Endometrium (tissue), 2 donors: ENCODE measurements around the gene DRC7.

ENCODE experiments used
- FAIRE-seq: peaks from 2 replicates; lab custom pipeline; 2012; peaks lifted over from hg19 to GRCh38; lab: Jason Lieb, UNC
- donor health status: control.
- donor health status: control.

The DRC7 gene

DNA sequence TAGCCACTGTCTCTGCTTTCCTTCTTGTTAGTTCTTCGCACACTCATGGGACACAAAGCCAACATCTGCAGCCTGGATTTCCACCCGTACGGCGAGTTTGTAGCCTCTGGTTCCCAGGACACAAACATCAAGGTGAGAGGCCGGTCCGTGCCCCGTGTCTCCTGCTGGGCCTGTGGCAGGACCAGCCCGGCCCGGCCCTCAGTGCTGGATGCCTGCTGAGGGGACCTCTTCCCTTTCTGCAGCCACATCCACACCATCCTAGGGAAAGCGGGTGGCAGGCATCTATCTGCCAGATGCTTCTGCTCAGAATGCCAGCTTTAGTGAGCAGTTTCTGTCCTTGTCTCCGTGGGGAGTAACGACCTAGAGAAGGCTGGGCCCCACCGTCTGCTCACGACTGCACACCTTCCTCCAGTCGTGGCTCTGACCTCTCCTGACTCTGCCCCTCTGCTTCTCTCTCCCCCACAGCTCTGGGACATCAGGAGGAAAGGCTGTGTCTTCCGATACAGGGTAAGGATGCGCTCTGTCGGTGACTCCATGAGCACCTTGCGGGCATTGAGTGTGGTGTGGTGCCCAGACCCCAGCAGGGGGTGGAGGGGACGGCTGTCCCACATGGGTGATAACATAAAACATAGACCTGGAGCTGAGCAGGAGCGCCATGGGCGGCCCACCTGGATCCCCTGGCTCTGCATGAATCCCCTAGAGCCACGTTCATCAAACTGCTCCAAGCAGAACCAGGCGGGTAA is 56.4 kb downstream of the DRC7 start:
- no peak for FAIRE-seq

GRCh38 chr16:57751539-57752202 is 57.1 kb downstream of the DRC7 start:
- FAIRE-seq = no peak

- FAIRE-seq = no peak
Measured at GRCh38 chr16:57752203-57752580, 57.6 kb downstream of the DRC7 start.

DNA sequence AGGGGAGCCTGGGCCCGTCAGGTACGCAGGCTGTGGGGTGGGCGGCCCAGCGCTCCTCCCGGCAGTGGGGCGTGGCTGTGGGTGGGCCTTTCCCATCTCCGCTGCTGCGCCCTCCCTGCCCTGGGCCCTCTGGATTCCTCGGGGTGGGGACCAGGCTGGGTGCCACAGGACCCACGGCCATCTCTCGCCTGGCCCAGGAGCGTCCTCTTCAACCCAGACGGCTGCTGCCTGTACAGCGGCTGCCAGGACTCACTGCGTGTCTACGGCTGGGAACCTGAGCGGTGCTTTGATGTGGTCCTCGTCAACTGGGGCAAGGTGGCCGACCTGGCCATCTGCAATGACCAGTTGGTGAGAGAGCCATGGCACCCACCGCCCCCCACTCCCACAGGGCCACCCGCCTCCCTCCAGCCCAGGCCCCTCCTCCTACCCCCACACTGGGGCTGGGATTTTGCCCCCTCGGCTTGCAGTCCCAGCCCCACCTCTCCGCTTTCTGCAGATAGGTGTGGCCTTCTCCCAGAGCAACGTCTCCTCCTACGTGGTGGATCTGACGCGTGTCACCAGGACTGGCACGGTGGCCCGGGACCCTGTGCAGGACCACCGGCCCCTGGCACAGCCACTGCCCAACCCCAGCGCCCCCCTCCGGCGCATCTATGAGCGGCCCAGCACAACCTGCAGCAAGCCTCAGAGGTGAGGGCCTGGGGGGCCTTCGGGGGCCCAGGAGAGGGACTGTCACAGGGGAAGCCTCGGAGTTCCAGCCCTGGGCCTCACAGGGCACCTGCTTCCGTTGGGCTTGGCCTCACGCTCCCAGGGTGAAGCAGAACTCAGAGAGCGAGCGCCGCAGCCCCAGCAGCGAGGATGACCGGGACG is 58.2 kb downstream of the DRC7 start:
- FAIRE-seq = no peak

DNA sequence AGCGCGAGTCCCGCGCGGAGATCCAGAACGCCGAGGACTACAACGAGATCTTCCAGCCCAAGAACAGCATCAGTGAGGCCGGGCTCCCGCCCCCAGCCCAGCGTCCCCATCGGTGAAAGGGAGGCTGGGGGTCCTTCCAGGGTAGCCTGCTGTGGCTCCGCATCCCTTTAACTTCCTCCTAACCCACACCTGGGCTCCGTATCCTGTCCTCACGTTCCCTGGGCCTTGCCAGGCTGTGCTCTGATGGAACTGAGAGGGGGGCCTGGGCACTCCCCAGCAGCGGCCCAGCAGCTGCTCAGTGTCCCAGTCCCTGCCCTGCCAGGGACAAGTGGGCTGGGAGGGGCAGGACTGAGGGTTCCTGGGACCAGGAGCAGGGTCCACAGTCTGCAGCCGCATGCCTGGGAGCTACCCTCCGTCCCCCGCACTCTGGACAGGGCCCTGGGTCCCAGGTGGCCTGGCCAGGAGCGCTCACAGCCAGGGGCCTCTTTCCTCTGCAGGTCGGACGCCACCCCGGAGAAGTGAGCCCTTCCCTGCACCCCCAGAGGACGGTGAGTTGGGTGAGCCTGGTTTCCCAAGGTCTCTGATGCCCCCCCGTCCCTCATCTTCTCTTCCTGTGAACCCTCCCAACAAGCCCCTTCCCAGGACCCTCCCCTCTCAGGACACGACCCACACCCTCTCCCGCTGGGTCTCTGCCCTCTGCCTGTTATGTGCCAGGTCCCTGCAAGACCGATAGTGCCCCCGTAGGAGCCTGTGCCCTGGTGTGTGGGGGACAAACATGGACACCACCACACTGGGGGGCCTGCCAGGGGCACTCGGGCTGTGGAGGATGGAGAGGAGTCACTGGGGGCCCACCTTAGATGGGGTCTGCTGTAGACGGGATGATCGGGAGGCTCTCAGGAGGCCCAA is 59.1 kb downstream of the DRC7 start:
- FAIRE-seq = no peak

GRCh38 chr16:57754354-57755060 is 59.9 kb downstream of the DRC7 start:
- no peak for FAIRE-seq

GRCh38 chr16:57755061-57755684 is 60.6 kb downstream of the DRC7 start:
- no peak for FAIRE-seq

DNA sequence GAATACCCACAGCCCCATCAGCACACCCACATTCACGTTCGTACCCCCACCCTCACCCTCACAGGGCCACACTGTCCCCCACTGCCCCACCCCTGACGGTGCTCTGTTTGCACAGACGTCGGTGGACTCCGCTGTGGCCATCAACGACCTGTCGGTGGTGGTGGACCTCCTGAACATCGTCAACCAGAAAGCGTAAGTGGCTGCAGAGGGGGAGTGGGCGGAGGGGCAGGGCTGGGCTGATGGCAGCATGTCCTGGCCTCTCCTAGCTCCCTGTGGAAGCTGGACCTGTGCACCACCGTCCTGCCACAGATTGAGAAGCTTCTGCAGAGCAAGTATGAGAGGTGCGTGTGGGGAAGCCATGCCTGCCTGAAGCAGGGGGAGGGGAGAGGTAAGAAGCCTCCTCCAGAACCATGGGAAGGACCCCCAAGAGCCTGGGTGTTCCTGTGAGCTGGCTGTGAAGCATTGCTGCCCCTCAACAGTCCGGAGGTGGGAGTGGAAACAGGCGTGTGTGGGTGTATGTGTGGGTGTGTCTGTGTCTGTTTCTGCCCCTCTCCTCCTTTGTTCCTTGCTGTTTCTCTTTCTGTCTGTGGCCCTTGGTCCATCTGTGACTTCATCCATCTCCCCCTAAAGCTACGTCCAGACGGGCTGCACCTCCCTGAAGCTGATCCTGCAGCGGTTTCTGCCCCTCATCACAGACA is 61.3 kb downstream of the DRC7 start:
- FAIRE-seq = no peak

DNA sequence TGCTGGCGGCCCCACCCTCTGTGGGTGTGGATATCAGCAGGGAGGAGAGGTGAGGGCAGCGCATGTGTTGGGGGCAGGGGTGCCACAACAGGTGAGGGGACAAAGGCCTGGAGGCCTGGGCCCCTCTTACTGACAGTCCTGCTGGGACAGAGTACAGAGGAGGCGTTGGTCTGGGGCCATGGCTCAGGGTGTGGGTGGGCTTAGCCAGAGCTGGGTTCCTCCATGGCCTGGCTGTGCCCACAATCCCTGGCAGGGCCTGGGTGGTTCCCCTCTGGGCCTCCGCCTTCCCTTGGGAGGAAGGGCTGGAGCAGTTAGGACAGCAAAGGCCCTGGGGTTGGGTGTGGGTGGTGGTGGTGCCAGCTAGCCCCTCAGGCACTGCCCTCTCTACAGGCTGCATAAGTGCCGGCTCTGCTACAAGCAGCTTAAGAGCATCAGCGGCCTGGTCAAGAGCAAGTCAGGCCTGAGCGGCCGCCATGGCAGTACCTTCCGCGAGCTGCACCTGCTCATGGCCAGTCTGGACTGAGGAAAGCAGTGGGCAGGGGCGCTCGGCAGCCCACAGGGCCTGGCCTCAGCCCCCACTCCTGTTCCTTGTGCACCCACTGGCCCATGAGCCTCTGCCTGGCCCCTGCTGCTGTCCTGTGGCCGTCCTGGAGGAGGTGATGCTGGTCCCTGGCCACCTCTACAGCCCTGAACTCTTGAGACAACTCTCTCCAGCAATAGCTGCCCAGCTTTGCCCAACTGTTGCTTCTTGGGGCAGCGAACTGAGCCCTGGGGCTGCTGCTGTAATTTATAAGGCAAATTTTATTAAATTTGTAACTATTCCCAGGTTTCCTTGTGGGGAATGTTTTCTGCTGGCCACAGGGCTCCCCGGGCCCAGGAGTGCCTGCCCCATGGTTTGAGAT is 62.1 kb downstream of the DRC7 start:
- no peak for FAIRE-seq

- FAIRE-seq = no peak
Measured at GRCh38 chr16:57757326-57757786, 62.8 kb downstream of the DRC7 start.

- no peak for FAIRE-seq
Measured at GRCh38 chr16:57757883-57758282, 63.3 kb downstream of the DRC7 start.

- no peak for FAIRE-seq
Measured at GRCh38 chr16:57758331-57759117, 63.9 kb downstream of the DRC7 start.

DNA sequence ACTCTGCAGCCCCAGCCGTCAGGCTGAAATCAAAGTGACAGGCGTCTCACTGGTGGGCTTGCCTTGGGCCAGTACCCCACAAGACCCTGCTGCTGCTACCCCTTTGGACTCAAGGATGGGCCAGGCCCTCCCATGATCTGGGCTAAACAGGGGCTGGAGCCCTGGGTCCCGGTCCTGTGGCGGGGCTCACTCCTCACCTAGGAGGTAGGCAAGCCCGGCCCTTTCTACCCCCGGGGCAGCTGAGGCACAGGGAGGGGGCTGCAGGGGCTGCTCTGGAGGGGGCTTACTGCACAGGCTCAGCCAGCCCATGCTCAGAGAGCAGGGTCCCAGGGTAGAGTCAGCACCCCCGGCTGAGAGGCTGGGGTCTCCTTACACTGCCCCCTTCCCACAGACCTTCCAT is 64.5 kb downstream of the DRC7 start:
- FAIRE-seq = no peak

DNA sequence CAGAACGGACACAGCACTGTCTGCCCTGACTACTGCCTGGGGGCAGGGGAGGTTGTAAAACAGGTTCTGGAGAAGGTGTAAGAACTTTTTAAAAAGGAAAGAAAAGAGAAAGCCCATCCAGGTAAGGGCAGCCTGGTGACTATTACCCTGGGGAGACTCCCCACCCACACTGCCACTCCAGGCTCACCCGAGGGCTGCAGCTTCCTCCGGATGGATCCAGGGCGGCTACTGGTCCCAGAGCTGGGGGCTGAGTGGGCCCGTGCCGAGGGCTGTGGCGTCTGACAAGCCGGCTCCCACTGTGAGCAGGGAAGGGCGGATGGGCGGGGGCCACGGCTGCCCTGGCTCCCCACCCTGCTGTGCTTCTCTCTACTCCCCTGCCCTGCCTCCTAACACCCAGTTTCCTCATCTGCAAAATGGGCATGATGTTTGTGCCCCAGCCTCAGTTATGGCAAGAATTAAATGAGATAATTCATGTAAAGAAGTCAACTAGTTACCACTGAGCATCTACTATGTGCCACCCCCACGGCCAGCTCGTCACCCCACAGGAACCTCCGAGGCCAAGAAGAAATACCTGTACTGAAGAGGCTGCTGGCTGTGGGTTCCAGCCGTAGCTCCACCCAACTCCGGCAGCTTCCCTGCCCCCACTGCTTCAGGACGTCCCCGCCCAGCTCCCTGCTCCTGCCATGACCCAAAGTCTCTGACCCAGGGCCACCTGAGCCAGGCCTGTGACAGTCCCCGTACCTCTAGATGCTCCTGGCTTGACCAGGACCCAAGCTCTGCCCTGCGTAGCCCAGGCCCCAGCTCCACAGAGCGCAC is 65.1 kb downstream of the DRC7 start:
- FAIRE-seq = no peak

DNA sequence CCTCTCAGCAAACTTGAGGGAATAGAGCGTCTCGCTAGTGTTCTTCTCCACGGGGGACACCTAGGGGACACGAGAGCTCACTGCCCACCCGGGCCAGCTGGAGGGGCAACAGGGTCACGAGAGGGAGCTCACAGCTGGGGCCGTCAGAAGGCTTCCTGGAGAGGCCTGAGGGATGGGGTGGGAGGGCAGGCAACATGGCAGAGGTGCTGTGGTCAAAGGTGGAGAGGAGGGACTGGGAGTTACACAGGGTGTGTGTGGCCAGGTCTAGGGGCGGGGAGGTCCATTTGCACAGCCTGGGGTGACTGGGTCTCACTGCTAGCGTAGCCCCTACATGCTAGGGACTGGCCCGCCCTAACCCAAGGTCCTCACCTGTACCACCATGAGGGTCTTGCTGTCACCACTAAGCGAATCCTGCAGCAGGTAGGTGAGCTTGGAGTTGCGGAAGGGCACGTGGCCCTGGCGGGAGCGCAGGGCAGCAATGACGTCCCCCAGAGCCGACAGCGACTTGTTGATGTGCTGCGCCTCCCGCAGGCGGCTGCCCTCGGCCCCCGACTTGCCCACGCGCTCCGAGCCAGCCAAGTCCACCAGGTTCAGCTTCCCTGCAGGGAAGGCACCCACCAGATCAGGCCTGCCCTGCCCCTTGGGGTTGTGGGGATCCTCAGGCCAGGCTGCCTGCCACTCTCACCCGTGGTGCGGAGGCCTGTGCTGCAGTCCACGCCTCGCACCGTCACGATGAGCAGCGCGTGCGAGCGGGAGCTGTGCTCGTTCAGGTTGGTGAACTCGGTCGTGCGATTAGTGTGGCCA is 66.0 kb downstream of the DRC7 start:
- no peak for FAIRE-seq

- FAIRE-seq = no peak
Measured at GRCh38 chr16:57761301-57761700, 66.7 kb downstream of the DRC7 start.
